Activated CD8-positive, alpha-beta memory T cell treated with anti-CD3 and anti-CD28 coated beads, Interleukin-2, amount 50 U/mL, for 48 hours (primary cell): ENCODE measurements around the gene MAGEB17.
"Not testable (repeated sequence)": the region's sequence is repeated elsewhere in the genome, so short reads cannot be mapped to it uniquely, and the experiment has no call there.

ENCODE experiments used
- DNase-seq: peaks from one replicate; pipeline ENCODE4 v3.0.0-alpha.2; 2020

Gene MAGEB17

GRCh38 chrX:16156692-16157331 lies 10.5 kb upstream of the MAGEB17 start:
- DNase-seq, result no peak

GRCh38 chrX:16160729-16161128 lies 6.6 kb upstream of the MAGEB17 start:
- no peak for DNase-seq

DNA sequence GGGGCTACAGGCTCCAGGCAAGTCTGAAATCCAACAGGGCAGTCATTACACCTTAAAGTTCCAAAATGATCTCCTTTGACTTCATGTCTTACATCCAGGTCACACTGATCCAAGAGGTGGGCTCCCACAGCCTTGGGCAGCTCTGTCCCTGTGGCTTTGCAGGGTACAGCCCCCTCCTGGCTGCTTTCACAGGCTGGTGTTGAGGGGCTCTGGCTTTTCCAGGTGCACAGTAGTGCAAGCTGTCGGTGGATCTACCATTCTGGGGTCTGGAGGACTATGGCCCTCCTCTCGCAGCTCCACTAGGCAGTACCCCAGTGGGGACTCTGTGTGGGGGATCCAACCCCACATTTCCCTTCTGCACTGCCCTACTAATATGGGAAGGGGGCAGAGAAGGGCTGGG lies 6.1 kb upstream of the MAGEB17 start:
- not testable (repeated sequence) for DNase-seq

DNA sequence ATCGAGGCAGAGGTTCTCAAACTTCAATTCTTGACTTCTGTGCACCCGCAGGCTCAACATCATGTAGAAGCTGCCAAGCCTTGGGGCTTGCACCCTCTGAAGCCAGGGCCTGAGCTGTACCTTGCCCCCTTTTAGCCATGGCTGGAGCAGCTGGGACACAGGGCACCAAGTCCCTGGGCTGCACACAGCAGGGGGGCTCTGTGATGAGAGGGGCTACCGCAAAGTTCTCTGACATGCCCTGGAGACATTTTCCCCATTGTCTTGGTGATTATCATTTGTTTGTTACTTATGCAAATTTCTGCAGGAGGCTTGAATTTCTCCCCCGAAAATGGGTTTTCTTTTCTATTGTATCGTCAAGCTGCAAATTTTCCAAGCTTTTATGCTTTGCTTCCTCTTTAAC lies 4.9 kb upstream of the MAGEB17 start:
- no peak for DNase-seq

DNA sequence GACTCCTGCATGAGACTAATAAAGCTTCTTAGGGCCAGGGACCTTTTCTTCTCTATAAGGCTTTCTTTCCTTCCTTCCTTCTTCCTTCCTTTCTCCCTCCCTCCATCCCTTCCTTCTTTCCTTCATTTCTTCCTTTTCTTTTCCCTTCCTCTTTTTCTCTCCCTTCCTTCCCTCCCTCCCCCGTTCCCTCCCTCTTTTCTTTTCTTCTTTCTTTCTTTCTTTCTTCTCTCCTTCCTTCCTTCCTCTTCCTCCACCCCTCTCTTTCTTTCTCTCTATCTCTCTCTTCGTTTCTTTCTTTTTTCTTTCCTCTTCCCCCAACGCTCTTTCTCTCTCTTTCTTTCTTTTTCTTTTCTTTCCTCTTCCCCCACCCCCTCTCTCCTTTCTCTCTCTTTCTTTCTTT lies 2.5 kb upstream of the MAGEB17 start:
- no peak for DNase-seq

GRCh38 chrX:16171039-16171438 lies 3.8 kb downstream of the MAGEB17 start:
- DNase-seq, result no peak

- no peak for DNase-seq
These were observed 4.7 kb downstream of the MAGEB17 start for GRCh38 chrX:16171944-16172343.

DNA sequence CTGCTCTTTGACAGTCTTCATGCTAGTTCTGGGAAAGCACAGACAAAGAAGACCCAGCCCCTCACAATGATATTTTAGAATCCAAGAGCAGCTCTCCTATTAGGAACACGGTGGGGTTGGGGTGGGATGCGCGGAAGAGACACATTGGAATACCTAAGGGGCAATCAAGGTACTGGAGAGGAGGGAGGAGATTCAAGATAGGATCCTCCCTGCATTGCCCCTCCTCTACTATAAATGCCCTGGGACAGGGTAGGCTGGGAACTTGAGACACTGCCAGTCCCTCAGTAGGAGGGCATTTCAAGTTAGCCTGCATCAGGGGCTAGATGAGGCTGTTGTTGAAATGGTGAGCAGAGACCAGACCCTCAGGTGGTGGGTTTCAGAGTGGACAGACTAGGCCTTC lies 5.1 kb downstream of the MAGEB17 start:
- no peak for DNase-seq

GRCh38 chrX:16175329-16176061 lies 8.2 kb downstream of the MAGEB17 start:
- no peak for DNase-seq

DNA sequence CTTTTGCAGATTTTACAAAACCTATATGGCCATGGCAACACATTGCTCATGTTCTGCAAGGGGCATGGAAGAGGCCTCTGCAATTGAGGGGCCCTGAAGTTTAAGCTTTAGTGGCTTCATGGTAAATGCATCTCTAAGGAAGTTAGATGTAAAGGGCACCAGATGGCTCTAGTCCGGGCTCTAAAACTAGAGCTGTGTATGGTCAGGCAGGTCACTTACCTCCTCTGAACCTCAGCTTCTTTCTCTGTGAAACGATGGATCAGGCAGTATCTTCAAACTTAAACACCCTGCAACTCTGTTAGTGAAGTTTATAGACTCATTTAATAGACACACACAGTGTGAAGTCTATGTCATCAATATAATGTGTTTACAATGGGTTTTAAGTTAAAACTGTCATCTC lies 10.0 kb downstream of the MAGEB17 start:
- no peak for DNase-seq

DNA sequence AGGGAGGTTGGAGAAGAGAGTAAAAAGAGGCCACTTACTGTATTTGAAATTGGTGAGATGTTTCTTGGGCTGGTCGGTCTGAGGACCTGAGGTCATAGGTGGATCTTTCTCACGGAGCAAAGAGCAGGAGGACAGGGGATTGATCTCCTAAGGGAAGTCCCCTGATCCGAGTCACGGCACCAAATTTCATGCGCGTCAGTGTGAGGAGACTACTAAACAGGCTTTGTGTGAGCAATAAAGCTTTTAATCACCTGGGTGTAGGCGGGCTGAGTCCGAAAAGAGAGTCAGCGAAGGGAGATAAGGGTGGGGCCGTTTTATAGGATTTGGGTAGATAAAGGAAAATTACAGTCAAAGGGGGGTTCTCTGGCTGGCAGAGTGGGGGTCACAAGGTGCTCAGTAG lies 16.6 kb downstream of the MAGEB17 start:
- not testable (repeated sequence) for DNase-seq

- no peak for DNase-seq
These were observed 18.4 kb downstream of the MAGEB17 start for GRCh38 chrX:16185725-16186136.

GRCh38 chrX:16186380-16187007 lies 19.2 kb downstream of the MAGEB17 start:
- DNase-seq, result no peak

DNA sequence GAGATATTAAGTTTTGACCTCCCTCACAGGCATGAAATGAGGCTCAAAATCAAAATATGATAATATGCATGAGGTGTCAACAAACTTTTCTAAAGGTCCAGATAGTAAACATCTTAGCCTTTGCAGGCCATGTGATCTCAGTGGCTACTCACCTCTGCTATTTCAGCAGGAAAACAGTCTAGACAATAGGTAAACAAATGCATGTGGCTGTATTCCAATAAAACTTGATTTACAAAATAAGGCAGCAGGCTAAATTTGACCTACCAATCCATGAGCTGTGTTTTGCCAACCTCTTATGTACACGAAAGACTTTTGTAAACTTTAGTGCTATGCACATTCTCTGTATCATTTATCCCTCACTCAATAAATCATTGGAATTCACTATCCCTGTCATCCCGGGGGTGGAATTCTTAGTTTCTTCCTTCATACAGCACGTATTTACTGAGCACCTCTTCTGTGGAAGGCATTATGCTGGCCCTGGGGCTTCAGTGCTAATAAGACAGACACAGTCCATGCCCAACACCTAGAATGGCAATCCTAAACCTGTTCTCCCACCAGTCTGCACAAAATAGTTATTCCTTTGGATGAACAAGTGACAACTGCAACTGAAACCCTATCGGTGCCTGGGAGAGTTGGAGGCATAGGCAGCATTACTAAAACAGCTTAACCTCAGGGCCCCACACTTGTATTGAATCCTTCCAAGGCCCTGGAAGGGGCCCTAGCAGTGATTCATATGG lies 19.9 kb downstream of the MAGEB17 start:
- no peak for DNase-seq

DNA sequence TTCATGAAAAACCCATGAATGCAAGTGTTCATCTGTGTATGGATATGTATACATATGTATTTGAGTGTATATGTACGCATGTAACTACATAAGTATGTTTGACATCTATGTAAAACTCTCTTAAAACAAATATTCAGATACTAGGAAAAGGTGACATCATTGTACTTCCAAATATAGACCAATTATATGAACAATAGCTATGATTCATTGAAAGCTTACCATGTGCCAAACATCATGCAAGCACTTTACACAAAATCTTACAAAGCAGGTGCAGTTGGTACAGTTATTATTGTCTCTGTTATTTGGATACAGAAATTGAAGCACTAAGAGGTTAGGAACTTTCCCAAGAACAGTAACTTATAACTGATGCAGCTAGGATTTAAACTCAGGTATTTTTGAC lies 21.4 kb downstream of the MAGEB17 start:
- DNase-seq, result no peak

GRCh38 chrX:16191605-16192004 lies 24.3 kb downstream of the MAGEB17 start:
- DNase-seq, result no peak

- no peak for DNase-seq
These were observed 29.5 kb downstream of the MAGEB17 start for GRCh38 chrX:16196829-16197228.

GRCh38 chrX:16199343-16199742 lies 32.1 kb downstream of the MAGEB17 start:
- no peak for DNase-seq

- DNase-seq, result no peak
These were observed 35.7 kb downstream of the MAGEB17 start for GRCh38 chrX:16202943-16203342.

DNA sequence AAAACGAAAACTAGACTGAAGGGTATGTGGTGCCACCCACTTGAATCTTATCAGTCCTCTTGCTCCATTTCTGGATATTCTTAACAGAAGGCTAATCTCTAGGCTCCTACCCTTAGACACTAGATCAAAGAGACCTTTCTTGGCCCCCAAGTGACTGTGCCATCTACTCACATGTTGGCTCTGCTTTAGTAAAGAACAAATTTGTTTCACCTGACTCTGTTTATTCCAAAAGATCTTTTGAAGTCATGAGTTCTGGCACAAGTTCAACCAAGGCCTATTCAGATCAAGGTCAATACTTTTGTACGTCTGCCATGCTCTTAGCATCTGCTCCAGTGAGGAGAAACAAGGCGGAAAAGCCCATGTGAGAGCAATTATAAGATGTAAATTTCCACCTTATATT lies 37.3 kb downstream of the MAGEB17 start:
- DNase-seq, result no peak

DNA sequence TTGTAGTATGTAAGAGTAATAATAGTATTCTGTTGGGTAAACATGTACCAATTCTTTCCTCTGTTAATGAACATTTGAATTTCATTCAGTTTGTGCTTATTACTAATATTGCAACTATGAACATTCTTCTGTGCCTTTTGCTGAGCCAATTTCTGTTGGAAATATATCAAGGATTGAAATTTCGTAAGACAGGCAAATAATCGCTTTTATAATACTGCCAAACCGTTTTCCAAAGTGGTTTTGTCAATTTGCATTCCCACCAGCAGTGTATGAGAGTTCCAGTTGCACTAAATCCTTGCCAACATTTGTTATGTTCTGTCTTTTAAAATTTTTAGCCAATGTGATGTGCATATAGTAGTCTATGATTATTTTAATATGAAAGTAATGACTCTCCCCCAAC lies 38.6 kb downstream of the MAGEB17 start:
- DNase-seq, result no peak

GRCh38 chrX:16207634-16208033 lies 40.4 kb downstream of the MAGEB17 start:
- no peak for DNase-seq

DNA sequence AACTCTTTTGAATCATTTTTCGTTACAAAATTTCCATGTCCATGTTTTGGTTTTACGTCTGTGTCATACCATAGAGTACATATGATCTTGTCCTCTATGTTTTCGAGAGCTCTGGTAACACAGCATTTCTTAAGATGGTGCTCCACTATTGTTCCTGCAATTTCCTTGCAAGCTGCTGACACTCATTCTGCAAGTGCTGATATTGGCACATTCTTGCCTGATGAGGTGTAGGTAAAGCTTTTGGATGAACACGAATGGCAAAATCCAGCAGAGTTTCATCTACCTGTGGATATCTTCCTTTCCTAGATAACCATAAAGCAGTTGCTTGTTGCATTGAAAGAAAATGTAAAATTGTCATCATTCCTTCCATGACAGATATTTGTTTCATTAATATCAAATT lies 41.3 kb downstream of the MAGEB17 start:
- no peak for DNase-seq

DNA sequence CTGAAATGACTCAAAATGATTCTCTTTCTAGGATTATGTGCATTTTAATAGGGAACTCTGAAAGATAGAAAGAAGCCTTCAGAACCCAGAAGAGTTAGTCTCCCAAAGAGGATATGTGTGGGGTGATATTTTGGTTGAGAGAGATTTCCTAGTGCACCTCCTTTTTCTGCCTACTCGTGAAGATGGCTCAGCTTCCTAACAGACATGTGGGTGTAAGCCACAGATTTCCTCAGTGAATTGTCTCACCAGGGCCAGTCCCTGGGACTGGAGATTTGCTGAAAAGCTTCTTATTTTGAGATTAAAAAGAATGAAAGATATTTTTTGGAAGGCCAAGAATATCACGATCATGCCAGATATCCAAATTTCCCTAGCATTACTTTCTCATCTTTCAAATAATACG lies 42.8 kb downstream of the MAGEB17 start:
- no peak for DNase-seq
